Activated naive CD4-positive, alpha-beta T cell treated with anti-CD3 and anti-CD28 coated beads, Interleukin-2, amount 10 ng/mL, durations not matched to agents 7 days and 5 days (primary cell): ENCODE measurements around the gene EGLN1.

Experiments used
- CTCF ChIA-PET: fragments of 350-600 bp; sonication (Branson Sonifier 250); formaldehyde crosslinking; loops from one replicate; lab custom pipeline; 2021; ENCODE audit warnings: antibody characterized with exemption; lab: Charles Lee
- DNase-seq: peaks from one replicate; pipeline ENCODE4 v3.0.0-alpha.2; 2020
- H3K27ac Mint-ChIP-seq: one replicate; pipeline ENCODE4 v1.8.0; 2021; ENCODE audit warnings: mild to moderate bottlenecking, moderate library complexity, mixed read lengths
- H3K27me3 Mint-ChIP-seq: one replicate; pipeline ENCODE4 v1.8.0; 2021; ENCODE audit warnings: mild to moderate bottlenecking, mixed read lengths
- H3K36me3 Mint-ChIP-seq: one replicate; pipeline ENCODE4 v1.8.0; 2021; ENCODE audit warnings: mixed read lengths
- H3K4me1 Mint-ChIP-seq: one replicate; pipeline ENCODE4 v1.8.0; 2021; ENCODE audit warnings: mixed read lengths
- H3K4me3 Mint-ChIP-seq: one replicate; pipeline ENCODE4 v1.8.0; 2021; ENCODE audit warnings: mild to moderate bottlenecking, moderate library complexity, mixed read lengths
- H3K9me3 Mint-ChIP-seq: one replicate; pipeline ENCODE4 v1.8.0; 2021; ENCODE audit warnings: mixed read lengths

EGLN1 gene

GRCh38 chr1:231382426-231382825, 39.7 kb downstream of the EGLN1 start:
- peaks cover 9% of the 10 kb centered on the region for H3K4me1 Mint-ChIP-seq
- no peaks in the 10 kb centered on the region for H3K36me3 Mint-ChIP-seq
- DNase-seq = no peak
- H3K4me3 Mint-ChIP-seq = no peak overlapping the region
- H3K27me3 Mint-ChIP-seq = no peaks in the 10 kb centered on the region
- no peak overlapping the region for H3K27ac Mint-ChIP-seq
- no peaks in the 10 kb centered on the region for H3K9me3 Mint-ChIP-seq
- CTCF ChIA-PET = no interaction called here

DNA sequence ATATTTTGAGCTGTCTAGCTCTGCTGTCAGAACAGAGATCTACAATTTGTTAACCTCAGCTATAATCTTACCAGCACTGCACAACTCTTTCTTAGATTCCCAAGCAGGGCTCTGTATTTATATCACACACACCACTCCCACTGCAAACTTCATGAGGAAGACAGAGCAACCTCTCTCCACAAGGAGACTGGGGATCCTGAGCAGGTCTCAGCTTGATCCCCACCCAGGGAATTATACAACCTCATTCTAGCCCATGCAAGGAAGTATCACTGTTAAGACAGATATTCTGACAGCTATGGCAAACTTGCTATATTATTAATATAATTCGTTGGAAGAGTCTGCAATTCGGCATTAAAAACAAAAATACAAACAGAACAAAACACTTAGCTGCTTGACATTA, 40.4 kb downstream of the EGLN1 start:
- H3K36me3 Mint-ChIP-seq = no peaks in the 10 kb centered on the region
- H3K9me3 Mint-ChIP-seq = no peaks in the 10 kb centered on the region
- no peak overlapping the region for H3K27ac Mint-ChIP-seq
- peaks cover 16% of the 10 kb centered on the region for H3K4me1 Mint-ChIP-seq
- CTCF ChIA-PET = no interaction called here
- H3K4me3 Mint-ChIP-seq = no peak overlapping the region
- no peak for DNase-seq
- H3K27me3 Mint-ChIP-seq = no peaks in the 10 kb centered on the region

DNA sequence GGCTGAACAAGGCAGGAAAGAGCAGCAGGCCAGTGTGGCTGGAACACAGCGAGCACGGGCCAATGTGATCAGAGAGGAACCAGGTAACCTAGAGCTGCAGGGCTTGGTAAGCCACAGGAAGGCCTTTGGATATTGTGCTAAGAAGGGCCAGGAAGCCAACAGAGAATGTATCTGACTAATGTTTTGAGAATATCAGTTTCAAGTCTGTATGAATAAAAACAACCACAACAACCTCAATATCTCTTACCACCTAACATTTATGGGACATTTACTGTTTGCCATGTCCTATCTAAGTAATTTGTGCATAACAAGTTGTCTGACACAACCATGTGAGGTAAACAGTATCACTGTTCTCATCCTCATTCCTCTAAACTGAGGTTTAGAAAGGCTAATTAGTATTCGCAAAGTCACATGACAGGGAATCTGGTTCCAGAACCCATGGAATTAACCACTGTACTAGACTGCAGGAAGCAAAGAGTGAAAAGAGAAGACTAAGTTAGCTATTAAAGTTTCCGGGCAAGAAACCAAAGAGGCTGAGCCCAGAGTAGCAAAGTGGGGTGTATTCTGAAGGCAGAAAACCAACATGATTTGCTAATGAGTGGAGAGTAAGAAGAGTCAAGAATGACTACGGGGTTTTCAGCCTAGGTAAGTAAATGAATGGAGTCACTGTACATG, 45.1 kb downstream of the EGLN1 start:
- CTCF ChIA-PET = interaction anchor here (1.5 kb wide), 1 partner anchor 14 kb away, joined by 3 read pairs; no protein-coding TSS in a partner anchor
- peaks cover 19% of the 10 kb centered on the region for H3K4me1 Mint-ChIP-seq

GRCh38 chr1:231376101-231376500, 46.0 kb downstream of the EGLN1 start:
- Mint-ChIP-seq H3K4me1 (peaks cover 19% of the 10 kb centered on the region), H3K27ac (no peak overlapping the region)

More for the DNA sequence above, 45.1 kb downstream of the EGLN1 start:
- Mint-ChIP-seq H3K9me3 (no peaks in the 10 kb centered on the region), H3K27ac (no peak overlapping the region), H3K36me3 (peaks cover 1% of the 10 kb centered on the region), H3K27me3 (no peaks in the 10 kb centered on the region), H3K4me3 (no peak overlapping the region)
- DNase-seq = peak; percentile 26

DNA sequence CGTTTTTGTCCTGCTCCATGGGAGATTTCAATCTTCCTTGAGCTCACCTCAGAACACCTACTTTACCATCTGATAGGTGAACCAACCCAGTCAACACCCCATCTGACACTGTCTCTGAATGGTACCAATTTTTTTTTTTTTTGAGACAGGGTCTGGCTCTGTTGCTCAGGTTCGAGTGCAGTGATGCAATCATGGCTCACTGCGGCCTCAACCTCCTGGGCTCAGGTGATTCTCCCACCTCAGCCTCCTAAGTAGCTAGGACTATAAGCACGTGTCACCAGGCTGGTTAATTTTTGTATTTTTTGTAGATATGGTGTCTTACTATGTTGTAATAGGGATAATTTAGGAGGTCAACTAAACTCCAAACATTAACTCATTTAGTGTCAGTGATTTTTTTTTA, 47.7 kb downstream of the EGLN1 start:
- Mint-ChIP-seq H3K4me1 (peaks cover 19% of the 10 kb centered on the region), H3K9me3 (no peaks in the 10 kb centered on the region), H3K27ac (no peak overlapping the region), H3K36me3 (peaks cover 11% of the 10 kb centered on the region), H3K27me3 (no peaks in the 10 kb centered on the region), H3K4me3 (no peak overlapping the region)
- DNase-seq = no peak
- CTCF ChIA-PET = interaction anchor here (0.6 to 1.3 kb wide), 3 partner anchors 10 to 216 kb away, joined by 3 to 5 read pairs (median 3); no protein-coding TSS in a partner anchor

More at GRCh38 chr1:231376101-231376500, 46.0 kb downstream of the EGLN1 start:
- CTCF ChIA-PET = no interaction called here
- DNase-seq = no peak
- H3K27me3 Mint-ChIP-seq = no peaks in the 10 kb centered on the region
- H3K4me3 Mint-ChIP-seq = no peak overlapping the region
- H3K36me3 Mint-ChIP-seq = peaks cover 4% of the 10 kb centered on the region
- H3K9me3 Mint-ChIP-seq = no peaks in the 10 kb centered on the region

DNA sequence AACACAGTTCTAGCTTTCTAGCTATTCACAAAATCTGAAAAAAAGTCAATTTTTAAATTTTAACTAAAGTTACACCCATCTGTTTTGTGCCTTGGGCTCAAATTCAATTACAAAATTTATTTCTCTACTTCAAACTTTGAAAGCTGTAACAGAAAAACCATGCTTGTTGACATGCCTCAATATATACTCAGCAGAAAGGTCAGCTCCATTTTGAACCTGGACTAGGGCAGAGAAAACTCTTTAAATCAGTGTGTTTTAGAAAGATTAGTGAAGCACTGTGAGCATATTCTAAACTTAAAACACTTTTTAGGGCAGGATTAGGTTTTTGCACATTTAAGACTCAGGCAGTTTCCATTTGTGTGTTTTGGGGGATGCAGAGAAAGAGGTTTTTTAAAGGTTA, 49.6 kb downstream of the EGLN1 start:
- peaks cover 18% of the 10 kb centered on the region for H3K36me3 Mint-ChIP-seq
- no peak for DNase-seq
- peaks cover 10% of the 10 kb centered on the region for H3K4me1 Mint-ChIP-seq
- H3K27me3 Mint-ChIP-seq = no peaks in the 10 kb centered on the region
- CTCF ChIA-PET = no interaction called here
- H3K9me3 Mint-ChIP-seq = no peaks in the 10 kb centered on the region
- H3K27ac Mint-ChIP-seq = no peak overlapping the region
- no peak overlapping the region for H3K4me3 Mint-ChIP-seq

DNA sequence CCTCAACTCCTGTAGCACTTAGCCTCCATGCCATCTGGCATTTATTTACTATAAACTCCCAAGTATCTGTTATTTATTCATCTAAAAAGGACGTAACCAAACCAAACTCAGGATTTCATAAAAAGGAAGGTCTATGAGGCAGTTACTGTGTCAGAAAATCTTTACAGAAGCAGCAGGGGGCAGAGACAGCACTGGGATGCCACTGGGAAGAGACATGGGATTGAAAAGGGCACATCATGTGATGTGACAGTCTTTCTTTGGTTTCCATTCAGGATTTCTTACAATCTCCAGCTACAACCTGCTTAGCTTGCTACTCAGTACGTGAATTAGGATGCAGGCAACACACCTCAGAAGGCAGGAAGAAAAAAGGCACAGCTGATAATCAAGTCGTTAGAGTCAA, 52.8 kb downstream of the EGLN1 start:
- Mint-ChIP-seq H3K4me3 (no peak overlapping the region), H3K27ac (no peak overlapping the region), H3K27me3 (no peaks in the 10 kb centered on the region), H3K4me1 (no peaks in the 10 kb centered on the region), H3K36me3 (peaks cover 35% of the 10 kb centered on the region), H3K9me3 (no peaks in the 10 kb centered on the region)
- no peak for DNase-seq
- CTCF ChIA-PET = no interaction called here

GRCh38 chr1:231364192-231364591, 57.9 kb downstream of the EGLN1 start:
- Mint-ChIP-seq H3K27ac (peak overlapping the region; percentile 7), H3K4me1 (no peaks in the 10 kb centered on the region), H3K27me3 (no peaks in the 10 kb centered on the region), H3K9me3 (no peaks in the 10 kb centered on the region), H3K4me3 (no peak overlapping the region), H3K36me3 (peaks cover 52% of the 10 kb centered on the region)
- CTCF ChIA-PET = interaction anchor here (1.1 to 2.2 kb wide), 2 partner anchors 10 to 220 kb away, joined by 3 to 9 read pairs; no protein-coding TSS in a partner anchor
- no peak for DNase-seq

DNA sequence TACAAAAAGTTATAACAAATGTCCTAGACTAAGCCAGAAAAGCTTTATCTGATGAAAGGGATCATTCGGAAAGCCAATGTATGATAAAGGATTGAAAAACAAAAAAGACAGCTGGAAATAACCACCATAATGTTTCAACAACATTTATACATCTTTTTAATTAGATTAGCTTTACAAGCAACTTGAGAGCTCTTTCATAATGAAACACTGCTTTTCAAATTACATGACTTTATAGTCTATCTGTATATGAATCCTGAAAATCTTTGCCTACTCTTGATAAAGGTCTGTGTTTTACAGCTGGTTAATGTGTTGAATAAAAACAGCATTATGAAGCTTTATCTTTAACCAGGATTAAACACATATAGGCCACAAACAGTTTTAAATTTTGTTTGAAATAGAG, 58.5 kb downstream of the EGLN1 start:
- Mint-ChIP-seq H3K4me3 (no peak overlapping the region), H3K36me3 (peaks cover 50% of the 10 kb centered on the region), H3K9me3 (no peaks in the 10 kb centered on the region), H3K4me1 (no peaks in the 10 kb centered on the region), H3K27ac (no peak overlapping the region), H3K27me3 (no peaks in the 10 kb centered on the region)
- DNase-seq = no peak
- CTCF ChIA-PET = interaction anchor here (1.1 to 2.2 kb wide), 5 partner anchors 11 to 240 kb away, joined by 3 to 9 read pairs (median 4); no protein-coding TSS in a partner anchor

DNA sequence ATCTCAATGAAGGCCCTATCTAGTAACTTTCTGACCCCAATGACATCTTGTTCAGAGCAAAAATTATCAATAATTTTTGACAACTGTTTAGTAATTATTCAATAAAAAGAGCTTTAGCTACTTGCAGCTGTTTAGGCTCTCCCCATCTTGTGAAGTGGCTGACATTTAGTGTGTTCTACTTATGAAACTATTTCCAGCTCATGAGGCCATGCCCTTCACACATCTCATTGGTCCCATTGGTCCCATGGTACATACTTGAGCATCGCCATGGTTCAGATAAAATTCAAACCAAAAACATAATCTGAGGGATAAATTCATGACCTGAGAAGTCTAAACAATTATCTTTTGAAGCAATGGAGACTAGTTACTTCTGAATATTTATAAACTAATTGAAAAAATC, 59.8 kb downstream of the EGLN1 start:
- H3K4me3 Mint-ChIP-seq = no peak overlapping the region
- no peaks in the 10 kb centered on the region for H3K27me3 Mint-ChIP-seq
- H3K9me3 Mint-ChIP-seq = no peaks in the 10 kb centered on the region
- H3K4me1 Mint-ChIP-seq = peaks cover 7% of the 10 kb centered on the region
- H3K36me3 Mint-ChIP-seq = peaks cover 46% of the 10 kb centered on the region
- no peak overlapping the region for H3K27ac Mint-ChIP-seq
- DNase-seq = no peak
- CTCF ChIA-PET = interaction anchor here (0.9 to 2.2 kb wide), 5 partner anchors 15 to 241 kb away, joined by 3 to 9 read pairs (median 4); no protein-coding TSS in a partner anchor

DNA sequence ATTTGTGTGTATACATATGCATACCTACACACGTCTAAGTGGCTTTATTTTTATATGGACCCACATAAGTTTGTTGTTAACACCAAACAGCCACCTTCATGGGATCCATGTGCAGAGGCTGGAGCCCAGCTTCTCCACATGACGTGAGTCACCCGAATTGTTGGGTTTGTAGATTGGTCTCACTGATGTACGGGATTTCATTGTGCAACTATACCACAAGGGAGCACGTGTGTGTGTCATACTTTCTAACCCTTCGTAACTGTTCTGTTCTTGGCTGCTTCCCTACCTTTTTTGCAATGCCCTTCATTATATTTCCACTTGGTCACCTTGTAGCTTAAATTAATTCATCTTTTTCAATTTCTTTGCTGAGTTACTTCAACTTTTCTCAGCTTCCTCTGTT, 63.0 kb downstream of the EGLN1 start:
- no peaks in the 10 kb centered on the region for H3K9me3 Mint-ChIP-seq
- DNase-seq = no peak
- peaks cover 7% of the 10 kb centered on the region for H3K4me1 Mint-ChIP-seq
- CTCF ChIA-PET = interaction anchor here (0.8 to 2.5 kb wide), 5 partner anchors 26 to 244 kb away, joined by 3 to 8 read pairs (median 3); no protein-coding TSS in a partner anchor
- no peaks in the 10 kb centered on the region for H3K27me3 Mint-ChIP-seq
- H3K27ac Mint-ChIP-seq = peak overlapping the region; percentile 34
- H3K4me3 Mint-ChIP-seq = no peak overlapping the region
- H3K36me3 Mint-ChIP-seq = peaks cover 32% of the 10 kb centered on the region

DNA sequence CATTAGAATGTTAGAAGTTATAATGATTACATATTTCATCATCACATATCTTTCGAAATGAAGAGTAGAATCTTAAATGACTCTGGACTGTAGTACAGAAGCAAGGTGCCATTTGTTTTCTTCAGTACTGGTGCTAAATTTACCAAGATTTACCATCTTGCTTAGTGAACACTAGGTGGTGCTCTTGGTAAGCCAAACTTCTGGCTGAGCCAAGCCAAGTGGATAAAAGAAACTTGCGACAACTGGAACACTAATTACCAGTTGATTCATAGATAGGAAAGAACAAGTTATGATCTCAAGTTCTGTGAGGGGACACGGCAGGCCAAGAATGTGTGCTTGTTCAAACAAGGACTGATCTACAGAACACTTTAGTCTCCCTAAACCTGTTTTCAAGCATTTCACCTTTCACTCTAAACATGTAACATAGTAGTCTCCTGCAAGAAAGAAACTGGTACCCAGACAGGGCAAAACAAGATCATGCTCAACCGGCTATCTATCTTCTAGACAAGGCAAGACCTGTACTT, 64.2 kb downstream of the EGLN1 start:
- Mint-ChIP-seq H3K27ac (peak overlapping the region; percentile 12), H3K4me1 (peaks cover 7% of the 10 kb centered on the region), H3K27me3 (no peaks in the 10 kb centered on the region), H3K9me3 (no peaks in the 10 kb centered on the region), H3K36me3 (peaks cover 34% of the 10 kb centered on the region), H3K4me3 (no peak overlapping the region)
- DNase-seq = peak; percentile 54
- CTCF ChIA-PET = interaction anchor here (0.6 to 2.5 kb wide), 18 partner anchors 9 to 248 kb away, joined by 3 to 9 read pairs (median 5); no protein-coding TSS in a partner anchor

- no peak for DNase-seq
- Mint-ChIP-seq H3K9me3 (no peaks in the 10 kb centered on the region), H3K27ac (no peak overlapping the region)
Measured at GRCh38 chr1:231357187-231357772, 64.8 kb downstream of the EGLN1 start.

GRCh38 chr1:231355171-231355570, 66.9 kb downstream of the EGLN1 start:
- no peak overlapping the region for H3K27ac Mint-ChIP-seq
- H3K9me3 Mint-ChIP-seq = no peaks in the 10 kb centered on the region
- no peak overlapping the region for H3K4me3 Mint-ChIP-seq
- peaks cover 7% of the 10 kb centered on the region for H3K4me1 Mint-ChIP-seq
- H3K36me3 Mint-ChIP-seq = peaks cover 32% of the 10 kb centered on the region
- CTCF ChIA-PET = interaction anchor here (1.1 to 1.4 kb wide), 2 partner anchors 235 to 247 kb away, joined by 3 to 5 read pairs; no protein-coding TSS in a partner anchor
- DNase-seq = no peak
- H3K27me3 Mint-ChIP-seq = no peaks in the 10 kb centered on the region

More at GRCh38 chr1:231357187-231357772, 64.8 kb downstream of the EGLN1 start:
- Mint-ChIP-seq H3K27me3 (no peaks in the 10 kb centered on the region), H3K36me3 (peaks cover 37% of the 10 kb centered on the region), H3K4me1 (peaks cover 7% of the 10 kb centered on the region), H3K4me3 (no peak overlapping the region)
- CTCF ChIA-PET = interaction anchor here (0.6 to 2.5 kb wide), 21 partner anchors 8 to 1719 kb away, joined by 3 to 9 read pairs (median 4); partner anchors contain the start of genes EXOC8 and SPRTN
